Panc1 (cell line): ENCODE measurements around the gene CDH13.

Source experiments
- CTCF ChIP-seq: fragments of 450-650 bp; IDR thresholded peaks from 2 replicates; pipeline ENCODE4 v1.5.1; 2017; ENCODE audit warnings: mild to moderate bottlenecking
- POLR2AphosphoS5 ChIP-seq: IDR thresholded peaks from 2 replicates; pipeline ENCODE4 v1.6.1; 2012; ENCODE audit warnings: mild to moderate bottlenecking, low read depth, low read length, moderate library complexity
- REST ChIP-seq, 2 experiments: IDR thresholded peaks; 2 replicates each; pipeline ENCODE4 v1.6.1; 2011 to 2012; ENCODE audit warnings: low read depth in 2 of 2, control low read depth in 1 of 2, low read length in 1 of 2, mild to moderate bottlenecking in 1 of 2, moderate library complexity in 1 of 2; ENCODE audit not compliant: insufficient read depth in 1 of 2
- SIN3A ChIP-seq: IDR thresholded peaks from 2 replicates; pipeline ENCODE4 v1.6.1; 2012; ENCODE audit warnings: low read depth, mild to moderate bottlenecking, low read length, moderate library complexity, borderline replicate concordance; ENCODE audit not compliant: insufficient read depth

- TF ChIP-seq CTCF, result no peak
- TF ChIP-seq SIN3A, result no peak
- no peak for TF ChIP-seq POLR2AphosphoS5
- TF ChIP-seq REST (IDR thresholded peaks at IDR 0.05; ENCODE audit: insufficient read depth in 1 of 2, low read depth in 2 of 2, low read length in 1 of 2), result no peak
Measured at GRCh38 chr16:83622010-83622409, 995.2 kb downstream of the CDH13 start.
